Measurements from ENCODE around the gene PASK.

The PASK gene

GRCh38 chr2:241179899-241180298, 30.6 kb upstream of the PASK start:
- no peak for DNase-seq

- DNase-seq = no peak
Observed at GRCh38 chr2:241178961-241179360, 29.7 kb upstream of the PASK start.

DNA sequence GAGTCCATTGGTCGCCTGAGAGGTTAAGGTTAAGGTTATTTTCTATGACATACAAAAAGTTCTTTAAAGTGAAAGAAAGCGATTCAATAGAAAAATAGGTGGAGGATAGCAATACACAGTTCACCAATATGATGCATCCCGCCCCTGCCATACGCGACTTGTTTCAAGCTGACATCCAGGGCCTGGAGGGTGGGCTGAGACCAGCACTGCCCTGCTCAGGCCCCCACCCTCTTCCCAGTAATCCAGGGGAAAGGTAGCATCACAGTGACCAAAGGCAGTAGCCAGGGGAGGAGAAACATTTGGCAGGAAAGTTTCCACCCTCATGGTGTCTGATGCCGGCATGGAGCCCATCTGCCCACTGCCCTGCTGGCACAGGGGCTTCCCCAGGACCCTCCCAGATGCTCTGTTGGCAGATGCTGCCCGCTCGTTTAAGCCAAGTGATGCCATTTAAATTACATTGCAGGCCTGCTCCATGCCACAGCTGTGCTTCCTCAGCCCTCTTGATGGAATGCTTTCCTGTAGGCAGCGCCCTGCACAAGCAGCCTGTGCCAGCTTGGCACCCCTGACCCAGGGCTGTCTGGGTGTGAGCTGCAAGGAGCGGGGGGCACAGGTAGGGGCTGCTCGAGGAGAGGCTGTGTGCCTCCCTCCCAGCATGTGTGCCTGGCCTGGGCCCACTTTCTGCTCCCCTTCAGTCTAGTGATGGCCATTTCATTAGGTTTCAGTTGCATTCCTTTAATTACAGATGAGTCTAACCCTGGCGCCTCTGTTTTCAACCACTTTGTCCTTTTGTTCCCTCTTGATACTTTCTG, 28.5 kb upstream of the PASK start:
- DNase-seq = no peak

DNA sequence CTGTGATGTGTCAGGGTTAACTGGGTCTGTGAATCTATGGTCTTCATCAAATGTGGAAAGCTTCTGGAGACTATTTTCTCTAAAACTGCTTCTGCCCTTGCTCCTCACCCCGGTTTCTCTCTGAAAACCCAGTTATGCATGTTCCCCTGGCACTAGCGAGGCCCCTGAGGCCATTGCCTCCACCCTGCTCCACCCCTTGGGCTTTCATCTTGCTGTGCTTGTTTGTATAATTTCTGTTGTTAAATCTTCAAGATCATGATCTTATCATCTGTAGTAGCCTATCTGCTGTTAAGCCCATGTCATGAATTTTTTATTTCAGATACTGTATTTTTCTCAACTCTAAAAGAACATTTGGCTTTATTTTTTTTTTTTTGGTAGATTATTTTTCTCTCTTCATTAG, 24.3 kb upstream of the PASK start:
- no peak for DNase-seq

GRCh38 chr2:241168366-241168765, 19.1 kb upstream of the PASK start:
- no peak for DNase-seq

DNA sequence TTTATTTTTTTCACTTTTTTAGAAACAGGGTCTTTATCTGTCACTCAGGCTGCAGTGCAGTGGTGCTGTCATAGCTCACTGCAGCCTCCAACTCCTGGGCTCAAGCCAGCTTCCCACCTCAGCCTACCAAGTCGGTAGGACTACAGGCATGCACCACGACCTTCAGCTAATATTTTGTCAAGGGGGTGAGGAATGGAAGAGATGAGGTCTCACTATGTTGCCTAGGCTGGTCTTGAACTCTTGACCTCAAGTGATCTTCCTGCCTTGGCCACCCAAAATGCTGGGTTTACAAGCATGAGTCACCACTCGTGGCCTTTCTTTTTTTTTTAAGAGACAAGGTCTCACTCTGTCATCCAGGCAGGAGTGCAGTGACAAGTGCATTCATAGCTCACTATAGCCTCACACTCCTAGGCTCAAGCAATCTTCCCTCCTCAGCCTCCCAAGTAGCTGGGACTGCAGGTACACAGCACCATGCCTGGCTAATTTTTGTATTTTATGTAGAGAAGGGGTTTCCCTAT, 14.4 kb upstream of the PASK start:
- DNase-seq = no peak

DNA sequence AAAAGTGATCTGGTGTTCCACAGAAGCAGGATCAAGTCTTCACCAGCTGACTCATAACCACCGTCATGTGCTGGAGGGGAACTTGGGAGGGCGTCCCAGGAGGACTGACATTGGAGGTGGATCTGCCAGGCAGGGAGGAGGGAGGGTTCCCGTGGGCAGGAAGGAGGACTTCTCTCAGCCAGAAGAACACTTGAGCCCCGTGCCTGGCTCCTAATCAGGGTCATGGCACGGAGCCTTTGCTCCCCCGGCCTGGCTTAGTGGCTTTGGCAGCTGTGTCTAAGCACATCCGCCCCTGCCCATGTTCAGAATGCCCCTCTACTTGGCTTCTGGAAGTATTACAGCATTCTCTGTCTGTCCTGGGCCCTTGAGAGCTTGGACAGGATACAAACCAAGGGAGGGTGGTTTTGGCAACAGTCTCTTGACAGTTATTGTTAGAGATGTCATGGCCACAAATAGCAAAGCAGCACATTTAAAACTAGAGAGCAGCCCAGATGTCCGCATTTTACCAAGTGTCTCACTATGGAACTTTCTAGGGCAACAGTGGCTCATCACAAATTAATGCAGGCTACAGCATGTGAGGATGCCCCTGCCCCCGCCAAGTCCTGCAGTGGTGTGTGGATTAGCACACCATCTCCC, 12.5 kb upstream of the PASK start:
- DNase-seq = no peak

DNA sequence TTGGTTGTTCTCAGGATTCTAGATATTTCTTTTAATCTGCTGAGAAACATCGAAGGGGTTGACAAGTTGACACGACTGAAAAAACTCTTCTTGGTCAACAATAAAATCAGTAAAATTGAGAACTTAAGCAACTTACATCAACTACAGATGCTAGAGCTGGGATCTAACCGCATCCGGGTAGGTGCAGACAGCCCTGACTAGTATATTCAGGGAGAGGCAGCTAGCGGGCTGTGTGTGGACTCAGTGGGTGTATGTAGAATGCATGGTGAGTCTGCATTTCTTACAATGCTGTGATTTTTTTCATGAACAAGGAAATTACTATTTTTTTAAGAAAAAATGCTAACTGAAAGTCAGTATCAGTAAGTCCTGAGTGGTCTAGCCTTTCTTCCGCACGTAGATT, 11.0 kb upstream of the PASK start:
- DNase-seq = no peak

DNA sequence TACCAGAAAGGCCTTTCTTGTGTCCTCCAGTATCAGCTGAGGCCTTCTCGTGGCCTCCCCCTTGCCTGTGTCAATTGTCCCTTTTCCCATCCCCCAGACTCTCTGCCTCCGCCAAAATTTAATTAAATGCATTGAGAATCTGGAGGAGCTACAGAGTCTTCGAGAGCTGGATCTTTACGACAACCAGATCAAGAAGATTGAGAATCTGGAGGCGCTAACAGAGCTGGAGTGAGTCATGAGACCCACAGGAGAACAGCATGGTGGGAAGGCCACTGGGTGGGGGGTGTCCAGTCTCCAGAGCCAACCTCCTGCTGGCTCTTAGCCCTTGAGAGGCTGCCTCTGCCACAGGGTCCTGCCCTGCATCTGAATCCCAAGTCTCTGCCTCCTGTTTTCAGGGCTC, 9.8 kb upstream of the PASK start:
- no peak for DNase-seq

DNA sequence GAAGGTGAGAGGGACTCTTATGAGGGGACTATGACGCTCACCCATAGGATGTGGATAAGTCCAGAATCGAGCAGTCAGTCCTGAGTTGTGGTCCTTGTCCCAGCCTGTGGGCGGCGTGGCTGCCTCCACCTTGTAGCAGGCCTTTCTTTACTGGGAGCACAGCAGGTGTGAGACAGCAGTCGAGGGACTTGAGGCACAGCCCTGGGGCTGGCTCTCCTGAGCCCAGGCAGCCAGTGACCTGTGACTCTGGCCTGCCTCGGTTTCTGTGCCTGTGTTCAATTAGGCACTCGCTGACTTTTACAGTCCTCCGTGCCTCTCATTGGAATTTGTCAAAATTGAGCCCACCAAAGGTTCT, 9.3 kb upstream of the PASK start:
- DNase-seq = no peak

GRCh38 chr2:241157841-241158545, 8.7 kb upstream of the PASK start:
- DNase-seq = no peak

GRCh38 chr2:241156971-241157441, 7.7 kb upstream of the PASK start:
- peak; percentile 86 for DNase-seq

- no peak for DNase-seq
Observed at GRCh38 chr2:241155936-241156335, 6.7 kb upstream of the PASK start.

DNA sequence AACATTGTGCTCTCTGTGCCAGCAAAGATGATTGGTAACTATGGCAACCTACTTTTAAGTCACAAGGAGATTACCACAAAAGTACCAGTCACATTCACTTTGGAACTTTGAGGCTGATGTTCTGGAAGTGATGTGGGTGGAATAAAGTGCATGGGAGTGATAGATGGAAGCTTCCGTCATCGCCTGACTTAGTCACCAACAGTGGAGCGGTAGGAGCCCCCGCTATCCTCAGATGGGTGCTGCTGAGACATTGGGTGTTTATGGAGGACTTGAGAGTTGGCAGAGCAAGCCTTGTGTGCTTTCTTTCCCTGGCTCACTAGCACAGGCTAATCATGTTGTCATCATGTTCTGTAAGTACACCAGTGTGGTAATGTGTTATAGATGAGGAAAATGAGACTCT, 5.6 kb upstream of the PASK start:
- no peak for DNase-seq

DNA sequence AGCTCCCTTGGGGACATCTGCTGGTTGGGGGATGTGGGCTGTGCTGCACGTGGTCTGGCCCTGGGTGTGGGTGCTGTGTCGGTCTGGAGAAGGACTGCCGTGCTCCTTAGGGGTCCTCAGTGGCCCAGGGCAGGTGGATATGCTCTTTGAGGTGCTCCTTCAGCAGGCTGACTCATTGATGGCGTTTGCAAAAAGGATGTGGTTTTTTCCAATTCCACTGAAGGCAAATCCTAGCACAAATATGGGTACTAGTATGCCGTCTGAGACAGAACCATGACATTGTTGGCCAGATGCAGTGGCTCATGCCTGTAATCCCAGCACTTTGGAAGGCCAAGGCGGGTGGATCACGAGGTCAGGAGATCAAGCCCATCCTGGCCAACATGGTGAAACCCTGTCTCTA, 4.3 kb upstream of the PASK start:
- DNase-seq = no peak

- no peak for DNase-seq
Observed at GRCh38 chr2:241151934-241152660, 2.8 kb upstream of the PASK start.

DNA sequence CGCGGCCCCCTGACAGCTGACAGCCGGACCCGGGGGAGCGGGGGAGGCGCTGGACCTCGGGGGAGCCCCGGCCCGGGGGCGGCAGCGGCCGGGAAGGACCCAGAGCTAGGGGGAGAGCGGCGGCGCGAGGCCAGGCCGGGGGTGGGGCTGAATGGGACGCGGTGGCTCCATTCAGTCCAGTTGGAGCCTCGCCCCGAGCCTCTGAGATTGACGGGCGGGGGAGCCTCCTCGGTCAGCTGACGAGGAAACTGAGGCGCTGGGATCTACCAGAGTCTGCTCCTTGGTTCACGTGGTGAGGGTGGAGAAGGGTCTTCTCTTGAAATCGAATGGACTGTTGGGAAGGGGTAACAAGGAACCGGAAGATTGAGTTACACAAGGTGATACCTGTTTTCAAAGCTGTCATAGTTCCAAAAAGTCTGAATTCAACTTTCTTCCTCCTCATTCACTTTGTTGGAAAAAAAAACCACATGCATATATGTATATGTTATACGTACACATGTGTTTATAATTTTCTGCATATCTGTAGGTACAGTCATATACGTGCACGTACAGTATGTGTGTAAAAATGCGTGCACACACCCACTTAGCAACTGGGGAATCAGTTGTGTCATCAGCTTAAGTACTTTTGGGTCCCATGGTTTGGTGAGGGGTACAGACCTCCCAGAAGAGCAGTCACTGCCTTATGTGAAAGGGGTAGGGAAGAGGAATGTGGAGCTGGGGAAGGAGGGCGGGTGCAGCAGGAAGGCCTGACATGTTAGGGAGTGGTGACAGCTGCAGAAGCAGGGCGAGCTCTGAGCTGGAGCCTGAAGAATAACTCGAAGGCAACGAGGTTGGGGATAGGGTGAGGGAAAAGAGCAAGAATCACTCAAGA, 1.6 kb upstream of the PASK start:
- no peak for DNase-seq

DNA sequence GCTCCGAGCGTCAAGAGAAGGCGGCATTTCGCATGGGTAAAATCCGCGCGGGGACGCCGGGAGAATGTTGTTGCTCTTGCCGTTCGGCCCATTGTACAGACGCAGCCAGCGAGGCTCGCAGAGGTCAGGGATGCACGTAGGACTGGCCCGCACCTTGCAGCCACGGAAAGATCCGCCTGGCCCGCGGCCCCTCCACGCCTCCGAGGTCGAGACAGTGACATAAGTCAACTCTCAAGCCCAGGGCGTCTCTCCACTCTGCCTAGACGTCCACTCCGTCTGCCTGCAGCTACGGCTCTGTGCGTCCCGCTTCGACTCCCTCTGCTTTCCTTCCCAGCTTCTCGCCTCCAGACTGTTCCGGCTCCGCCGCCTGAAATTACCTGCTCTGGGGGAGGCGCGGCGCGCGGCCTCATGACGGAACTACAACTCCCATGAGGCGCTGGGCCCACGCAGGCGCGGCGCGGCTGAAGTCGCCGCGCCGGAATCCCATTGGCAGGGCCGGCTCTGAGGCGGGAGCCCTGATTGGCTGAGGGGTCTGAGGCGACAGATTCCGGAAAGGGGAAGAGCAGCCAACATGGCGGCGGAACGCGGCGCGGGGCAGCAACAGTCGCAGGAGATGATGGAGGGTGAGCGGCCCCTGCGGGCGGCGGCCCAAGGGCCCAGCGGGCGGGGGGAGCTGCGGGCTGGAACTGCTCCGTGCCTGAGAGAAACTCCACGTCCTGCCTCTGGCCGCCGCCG, 820 bp upstream of the PASK start, which contains the start of gene PPP1R7:
TSS of gene PPP1R7 (plus strand) at position 543 of the 735 bp plus-strand sequence. CDS start at position 572, 29 bp downstream.
- DNase-seq = peak; percentile 94

- peak; percentile 53 for DNase-seq
Observed at GRCh38 chr2:241149675-241149924, 328 bp upstream of the PASK start.

GRCh38 chr2:241148239-241148638, 1.0 kb downstream of the PASK start:
- no peak for DNase-seq

DNA sequence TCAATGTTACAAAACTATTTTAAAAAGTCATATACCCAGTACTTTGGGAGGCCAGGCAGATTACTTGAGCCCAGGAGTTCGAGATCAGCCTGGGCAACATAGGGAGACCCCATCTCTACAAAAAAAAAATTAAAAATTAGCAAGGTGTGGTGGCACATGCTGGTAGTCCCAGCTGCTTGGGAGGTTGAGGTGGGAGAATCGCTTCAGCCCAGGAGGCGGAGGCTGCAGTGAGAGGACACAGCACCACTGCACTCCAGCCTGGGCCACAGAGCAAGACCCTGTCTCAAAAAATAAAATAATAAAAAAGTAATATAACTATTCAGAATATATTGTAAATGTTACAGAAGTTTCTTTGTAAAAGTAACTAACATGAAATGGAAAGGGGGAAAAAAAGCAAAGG, 1.9 kb downstream of the PASK start:
- DNase-seq = no peak

DNA sequence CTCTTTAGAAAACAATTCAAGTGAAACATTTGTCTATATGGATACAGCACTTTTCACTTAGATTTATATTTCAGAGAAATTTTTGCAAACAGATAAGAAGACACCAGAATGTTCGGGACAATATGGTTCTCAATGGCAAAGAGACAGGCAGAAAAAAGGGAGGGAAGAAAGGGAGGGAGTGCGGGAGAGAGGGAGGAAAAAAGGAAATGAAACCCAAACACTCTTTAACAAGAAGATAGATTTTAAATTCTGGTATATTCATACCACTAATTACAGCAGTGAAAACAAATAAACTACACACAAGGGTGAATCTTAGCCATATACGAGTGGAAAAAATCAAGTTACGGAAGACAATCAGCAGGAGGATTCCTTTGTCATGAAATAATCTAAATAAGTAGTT, 3.0 kb downstream of the PASK start:
- no peak for DNase-seq
